NB4 (cell line): ENCODE results near the gene BAMBI.
A peak's percentile ranks its signal among the peaks of the same experiment; 100 is the strongest.

Experiments used
- MYC ChIP-seq: IDR thresholded peaks from 2 replicates; pipeline ENCODE4 v1.6.1; 2011; ENCODE audit warnings: low read depth, low read length
- POLR2A ChIP-seq: IDR thresholded peaks from 2 replicates; pipeline ENCODE4 v1.6.1; 2011; ENCODE audit warnings: mild to moderate bottlenecking; ENCODE audit not compliant: insufficient read length; ENCODE audit errors: extremely low read depth
- TF ChIP-seq, protein P1 (sequence below): IDR thresholded peaks from one replicate; pipeline ENCODE4 v1.5.1; 2012; ENCODE audit warnings: low read depth, low read length
- TF ChIP-seq, protein P2 (sequence below): IDR thresholded peaks from 2 replicates; pipeline ENCODE4 v1.6.1; 2011; ENCODE audit warnings: low read depth, low read length

DNA sequence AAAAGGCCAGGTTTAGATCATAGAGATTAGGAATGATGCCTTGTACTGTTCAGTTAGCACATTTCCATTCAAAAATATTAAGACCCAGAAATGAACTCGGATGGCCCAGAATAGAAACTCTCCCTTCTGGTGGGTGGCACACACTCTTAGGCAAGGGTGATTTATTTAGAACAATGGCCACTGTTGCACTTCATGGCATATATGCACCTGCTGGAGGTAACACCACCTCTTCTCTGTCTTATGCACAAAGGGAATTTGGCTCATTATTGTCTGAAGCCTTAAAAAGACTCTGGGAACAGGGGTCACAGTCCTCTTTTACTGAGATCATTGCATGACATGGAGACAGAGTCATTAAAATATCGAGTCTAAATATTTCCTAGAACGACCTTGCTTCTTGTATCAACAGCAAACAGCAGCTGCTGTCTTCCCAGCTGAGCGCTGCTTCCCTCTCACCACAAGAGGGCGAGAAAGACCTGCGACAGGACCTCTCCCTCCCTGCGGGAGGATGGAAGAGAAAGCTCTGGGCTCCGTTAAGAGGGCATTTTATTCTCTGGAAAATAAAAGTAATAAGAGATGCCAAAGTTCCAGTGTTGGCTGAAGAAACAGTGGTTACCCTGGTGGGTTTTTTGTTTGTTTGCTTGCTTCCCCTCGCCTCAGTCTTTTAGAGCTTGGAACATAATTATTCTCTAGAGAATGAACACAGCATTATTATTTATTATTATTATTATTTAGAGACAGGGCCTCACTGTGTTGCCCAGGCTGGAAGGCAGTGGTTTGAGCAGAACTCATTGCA is 13.5 kb upstream of the BAMBI start:
- TF ChIP-seq MYC, result no peak
- TF ChIP-seq, protein P1, sequence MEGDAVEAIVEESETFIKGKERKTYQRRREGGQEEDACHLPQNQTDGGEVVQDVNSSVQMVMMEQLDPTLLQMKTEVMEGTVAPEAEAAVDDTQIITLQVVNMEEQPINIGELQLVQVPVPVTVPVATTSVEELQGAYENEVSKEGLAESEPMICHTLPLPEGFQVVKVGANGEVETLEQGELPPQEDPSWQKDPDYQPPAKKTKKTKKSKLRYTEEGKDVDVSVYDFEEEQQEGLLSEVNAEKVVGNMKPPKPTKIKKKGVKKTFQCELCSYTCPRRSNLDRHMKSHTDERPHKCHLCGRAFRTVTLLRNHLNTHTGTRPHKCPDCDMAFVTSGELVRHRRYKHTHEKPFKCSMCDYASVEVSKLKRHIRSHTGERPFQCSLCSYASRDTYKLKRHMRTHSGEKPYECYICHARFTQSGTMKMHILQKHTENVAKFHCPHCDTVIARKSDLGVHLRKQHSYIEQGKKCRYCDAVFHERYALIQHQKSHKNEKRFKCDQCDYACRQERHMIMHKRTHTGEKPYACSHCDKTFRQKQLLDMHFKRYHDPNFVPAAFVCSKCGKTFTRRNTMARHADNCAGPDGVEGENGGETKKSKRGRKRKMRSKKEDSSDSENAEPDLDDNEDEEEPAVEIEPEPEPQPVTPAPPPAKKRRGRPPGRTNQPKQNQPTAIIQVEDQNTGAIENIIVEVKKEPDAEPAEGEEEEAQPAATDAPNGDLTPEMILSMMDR, result peak; percentile 81
- TF ChIP-seq POLR2A, result no peak
- TF ChIP-seq, protein P2, sequence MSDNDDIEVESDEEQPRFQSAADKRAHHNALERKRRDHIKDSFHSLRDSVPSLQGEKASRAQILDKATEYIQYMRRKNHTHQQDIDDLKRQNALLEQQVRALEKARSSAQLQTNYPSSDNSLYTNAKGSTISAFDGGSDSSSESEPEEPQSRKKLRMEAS, result no peak
